ENCODE data around the gene DNAJC13.

DNAJC13 gene

DNA sequence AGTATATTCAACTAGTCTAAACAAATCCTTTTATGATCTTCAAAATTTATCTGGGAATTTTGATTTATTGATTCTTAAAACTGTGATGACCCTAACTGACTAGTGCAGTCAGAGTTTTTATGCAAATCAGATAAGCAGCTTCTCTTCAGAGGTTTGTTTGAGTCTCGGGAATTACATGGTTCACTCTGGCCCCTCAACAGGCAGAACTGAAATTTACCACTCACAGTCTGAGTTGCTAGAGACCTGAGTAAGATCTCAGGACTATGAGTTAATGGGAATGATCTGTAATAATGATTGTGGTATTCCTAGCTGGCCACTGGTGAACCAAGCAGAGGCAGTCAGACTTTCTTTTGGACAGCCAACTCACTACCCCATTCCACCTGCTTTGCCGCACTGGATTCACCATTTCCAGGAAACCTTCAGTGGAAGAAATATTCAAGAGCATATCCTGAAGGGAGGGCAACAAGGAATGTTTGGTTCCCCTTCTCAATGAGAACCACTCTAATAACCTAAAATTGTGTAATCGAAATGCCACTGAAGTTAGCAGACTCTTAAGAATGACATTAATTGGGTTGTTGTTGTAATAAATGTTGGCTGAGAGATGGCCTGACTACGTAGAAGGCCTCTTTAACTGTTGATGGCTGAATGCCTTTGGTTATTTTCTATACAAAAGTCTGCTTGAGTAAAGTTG is 11.5 kb upstream of the DNAJC13 start:
- no peak for DNase-seq

DNA sequence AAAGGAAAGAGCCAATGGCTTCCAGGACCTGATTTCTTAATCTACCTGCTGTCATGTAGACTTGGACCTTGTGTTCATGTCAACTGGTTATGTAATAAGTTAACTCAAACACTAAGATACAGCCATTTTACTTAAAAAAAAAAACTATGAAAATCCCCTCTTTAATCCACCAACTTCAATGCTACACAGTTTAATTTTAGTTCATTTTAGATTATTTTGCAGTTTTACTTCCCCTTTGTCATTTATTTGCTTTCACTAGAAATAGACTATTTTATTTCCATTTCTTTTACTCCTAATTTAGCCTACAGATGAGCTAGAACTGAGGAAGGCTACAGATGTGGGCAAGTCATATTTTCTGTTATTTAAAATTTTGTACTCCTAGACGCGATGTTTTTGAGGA is 10.7 kb upstream of the DNAJC13 start:
- DNase-seq = no peak

DNA sequence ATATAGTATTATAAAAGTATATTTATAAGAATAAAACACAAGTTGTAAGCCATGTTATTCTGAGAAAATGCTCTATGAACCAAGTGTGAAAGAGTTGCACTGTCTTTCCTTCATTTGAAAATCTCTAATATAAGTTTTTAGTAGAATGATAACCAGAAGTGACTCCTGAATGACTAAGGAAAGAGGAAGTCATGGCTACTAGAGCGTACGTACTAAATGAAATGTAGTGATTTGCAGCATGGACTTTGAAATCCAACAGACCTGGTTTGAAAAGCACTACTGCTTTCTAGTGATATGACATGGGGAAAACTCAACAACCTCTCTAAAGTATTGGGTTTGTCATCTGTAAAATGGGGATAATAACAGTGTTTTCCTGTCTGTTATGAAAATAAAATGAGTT is 10.3 kb upstream of the DNAJC13 start:
- no peak for DNase-seq

DNA sequence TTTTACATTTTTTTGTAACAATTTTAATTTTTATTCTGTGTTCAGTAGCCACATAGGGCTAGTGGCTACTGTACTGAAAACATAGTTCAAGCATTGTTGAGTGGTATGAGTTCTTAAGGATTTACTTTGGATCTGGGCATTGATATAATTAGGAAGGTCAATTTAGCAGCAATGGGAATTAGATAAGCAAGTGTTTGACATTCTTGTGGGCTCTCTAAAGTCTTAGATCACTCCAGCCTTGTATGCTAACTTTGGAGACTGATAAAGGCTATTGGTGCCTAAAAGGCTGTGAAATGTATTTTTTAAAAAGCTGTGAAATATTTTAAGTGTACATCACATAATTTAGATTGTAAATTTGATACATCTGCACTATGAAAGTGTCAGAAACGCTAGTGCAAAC is 2.5 kb upstream of the DNAJC13 start:
- no peak for DNase-seq

DNA sequence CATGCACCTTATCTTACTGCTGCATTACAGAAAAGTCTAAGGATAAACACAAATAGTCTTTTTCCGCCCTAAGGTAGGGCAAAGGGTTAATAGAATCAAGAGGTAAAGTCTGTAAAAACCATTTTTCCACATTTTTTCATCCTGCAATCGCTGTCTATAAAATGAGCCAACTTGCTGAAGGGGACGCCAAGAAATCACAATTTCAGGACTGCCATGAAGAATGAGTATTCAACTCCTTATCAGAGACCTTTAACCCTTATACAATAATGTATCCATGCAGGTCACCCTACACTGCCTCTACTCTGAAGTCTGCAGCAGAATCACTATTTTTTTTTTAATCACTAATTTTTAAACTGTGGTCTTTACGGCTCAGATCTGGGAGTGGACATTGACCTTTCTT is 1.1 kb upstream of the DNAJC13 start:
- DNase-seq = no peak

DNA sequence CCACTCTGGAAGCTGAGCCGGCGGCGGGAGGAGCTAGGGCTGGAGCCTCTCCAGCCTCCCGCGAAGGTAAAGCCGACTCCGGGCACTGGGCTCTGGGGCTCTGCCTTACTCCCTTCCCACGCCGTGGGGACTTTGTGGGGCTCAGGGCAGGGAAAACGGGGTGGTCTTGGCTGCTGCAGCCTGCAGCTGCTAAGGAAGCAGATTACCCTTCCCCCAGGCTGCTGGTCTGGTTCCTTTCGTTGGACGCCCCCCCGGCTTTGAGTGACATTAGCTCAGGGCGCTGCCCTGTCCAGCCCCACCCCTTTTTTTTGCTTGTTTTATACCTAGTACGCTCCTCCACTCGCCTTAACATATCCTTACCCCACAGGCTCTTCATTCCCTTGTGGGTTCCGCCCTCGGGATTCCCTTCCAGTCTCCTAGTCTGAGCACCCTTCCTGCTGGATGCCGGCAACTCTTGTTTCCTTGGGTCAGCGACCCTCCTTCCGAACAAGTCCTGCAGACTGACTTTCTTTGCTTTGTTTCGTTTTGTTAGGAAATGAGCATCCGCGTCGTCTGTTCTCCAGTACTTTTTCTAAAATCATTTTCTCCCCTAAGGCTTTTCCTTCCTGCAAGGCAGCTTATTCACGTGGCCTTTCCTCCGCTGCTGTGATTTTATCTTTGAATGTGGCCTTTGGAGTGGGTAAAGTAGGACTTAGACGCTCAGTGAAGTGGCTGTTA is 551 bp downstream of the DNAJC13 start:
- peak; percentile 44 for DNase-seq

DNA sequence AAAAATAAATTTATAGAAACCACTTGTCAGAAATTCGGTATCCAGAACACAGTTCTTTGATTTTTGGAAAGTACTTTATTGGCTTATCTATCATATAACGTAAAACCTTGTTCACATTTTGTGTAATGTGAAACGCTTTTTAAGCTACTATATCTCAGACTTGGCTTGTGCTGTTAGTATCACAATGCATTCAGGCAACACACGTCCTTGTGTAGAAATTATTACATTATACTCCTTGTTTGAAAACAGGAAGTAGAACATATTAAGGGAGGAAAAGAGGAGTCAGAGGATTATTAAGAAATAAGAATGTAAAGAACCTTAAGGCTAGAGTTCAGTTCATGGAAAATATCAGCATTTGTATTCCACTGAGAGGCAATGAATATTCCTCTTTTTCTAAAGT is 1.6 kb downstream of the DNAJC13 start:
- DNase-seq = no peak

DNA sequence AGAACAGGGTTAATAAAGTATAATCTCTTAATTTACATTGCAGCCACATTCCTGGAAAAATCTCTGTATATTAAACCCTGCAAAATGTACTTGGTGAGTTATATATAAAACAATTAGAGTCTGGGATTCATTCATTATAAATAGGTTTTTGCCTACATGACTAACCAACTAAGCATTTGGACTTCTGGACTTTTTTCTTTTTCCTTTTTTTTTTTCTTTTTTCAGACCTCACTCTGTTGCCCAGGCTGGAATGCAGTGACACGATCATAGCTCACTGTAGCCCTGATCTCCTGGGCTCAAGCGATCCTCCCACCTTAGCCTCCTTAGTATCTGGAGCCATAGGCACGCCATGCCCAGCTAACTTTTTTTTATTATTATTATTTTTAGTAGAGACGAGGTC is 4.5 kb downstream of the DNAJC13 start:
- DNase-seq = no peak

DNA sequence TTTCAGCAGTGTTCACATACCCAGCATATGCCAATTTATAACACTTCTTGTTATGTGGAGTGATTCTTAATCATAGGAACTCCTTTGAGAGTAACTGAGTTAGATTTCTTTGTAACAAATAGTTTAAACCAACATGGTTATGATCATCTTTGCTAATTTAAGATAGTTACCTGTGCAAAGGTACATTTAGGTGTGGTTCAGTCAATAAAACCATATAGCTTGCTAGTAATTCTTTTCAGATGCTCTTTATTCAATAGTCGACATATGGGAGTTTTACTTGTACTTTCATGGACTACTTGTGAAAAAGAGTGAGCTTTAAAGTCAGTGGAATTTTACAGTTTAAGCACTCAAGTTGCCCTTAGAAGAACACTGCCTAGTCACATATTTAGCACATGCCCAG is 5.2 kb downstream of the DNAJC13 start:
- DNase-seq = no peak

DNA sequence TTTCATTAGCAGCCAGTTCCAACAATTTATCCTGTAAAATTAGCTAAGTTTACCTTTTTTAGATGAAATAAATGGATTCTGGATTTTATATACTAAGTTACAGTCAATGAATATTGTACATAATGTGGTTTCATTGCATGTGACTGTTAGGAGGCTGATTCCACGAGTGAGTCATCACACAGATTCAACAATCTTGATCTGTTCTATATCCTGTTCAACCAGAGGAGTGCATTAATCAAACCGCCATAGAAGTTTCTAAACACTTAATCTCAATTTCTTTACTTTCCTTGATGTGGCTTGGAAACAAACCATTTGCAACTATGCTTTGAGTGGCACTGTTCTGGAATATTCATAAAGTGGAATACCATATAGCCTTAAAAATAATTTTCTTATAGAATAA is 15.3 kb downstream of the DNAJC13 start:
- DNase-seq = peak; percentile 30

DNA sequence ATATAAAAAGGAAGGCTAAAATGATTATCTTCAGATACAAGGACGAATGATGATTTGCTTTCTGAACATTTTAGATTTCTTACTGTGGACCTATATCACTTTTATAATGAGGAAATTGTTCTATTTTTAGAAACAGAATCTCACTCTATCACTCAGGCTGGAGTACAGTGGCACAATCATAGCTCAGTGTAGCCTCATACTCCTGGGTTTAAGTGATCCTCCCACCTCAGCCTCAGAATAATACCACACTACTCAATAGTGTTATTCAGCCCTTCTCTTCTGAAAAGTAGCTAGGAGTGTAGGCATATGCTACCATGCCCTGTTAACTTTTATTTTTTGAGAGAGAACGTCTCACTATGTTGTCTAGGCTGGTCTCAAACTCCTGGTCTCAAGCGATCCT is 15.8 kb downstream of the DNAJC13 start:
- no peak for DNase-seq

DNA sequence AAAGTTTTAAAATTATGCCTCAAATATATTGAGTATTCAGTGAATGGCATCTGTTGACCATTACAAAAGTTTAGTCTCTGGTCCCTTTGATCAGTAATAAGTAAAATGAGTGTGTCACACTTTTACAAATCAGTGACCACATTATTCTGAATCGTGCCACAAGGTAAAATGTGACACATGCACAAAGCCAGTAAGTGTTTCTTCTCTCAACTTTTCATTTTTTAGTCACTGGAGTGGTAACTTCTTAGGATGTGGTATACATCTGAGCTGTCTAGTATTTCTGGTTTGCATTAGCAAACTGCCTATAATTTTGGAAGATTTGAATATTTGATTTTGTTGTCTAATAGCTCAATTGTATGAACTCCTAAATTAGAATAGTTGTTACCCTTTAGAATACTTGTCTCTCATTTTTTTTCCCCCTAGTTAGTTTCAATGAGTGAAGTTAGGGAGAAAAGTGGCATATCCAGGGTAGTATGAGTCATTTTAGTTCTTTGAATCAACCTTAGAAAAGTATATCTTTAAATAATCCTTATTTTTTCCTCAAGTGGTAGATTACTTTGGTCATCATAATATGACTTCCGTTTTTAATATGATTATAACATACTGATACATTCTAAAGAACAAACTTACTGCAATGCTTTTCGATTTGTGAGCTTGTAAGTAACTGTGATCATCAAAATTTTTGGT is 18.1 kb downstream of the DNAJC13 start:
- no peak for DNase-seq

DNA sequence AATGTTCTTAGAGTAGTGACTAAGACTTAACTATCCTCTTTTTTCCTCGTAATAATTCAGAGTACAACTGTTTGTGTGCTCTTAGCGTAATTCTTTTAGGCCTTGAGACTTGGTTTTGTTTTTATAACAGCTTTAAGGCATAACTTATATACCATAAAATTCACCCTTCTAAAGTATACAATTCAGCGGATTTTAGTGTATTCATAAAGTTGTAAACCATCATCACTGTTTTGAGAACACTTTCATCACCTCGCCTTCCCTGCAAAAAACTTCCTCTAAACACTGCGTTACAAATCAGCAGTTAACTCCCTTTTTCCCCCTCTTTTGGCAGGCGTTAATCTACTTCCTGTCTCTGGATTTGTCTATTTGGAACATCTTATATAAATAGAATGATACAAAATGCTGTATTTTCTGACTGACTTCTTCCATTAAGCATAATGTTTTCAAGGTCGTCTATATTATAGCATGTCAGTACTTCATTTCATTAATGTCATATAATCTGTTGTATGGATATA is 18.7 kb downstream of the DNAJC13 start:
- no peak for DNase-seq

DNA sequence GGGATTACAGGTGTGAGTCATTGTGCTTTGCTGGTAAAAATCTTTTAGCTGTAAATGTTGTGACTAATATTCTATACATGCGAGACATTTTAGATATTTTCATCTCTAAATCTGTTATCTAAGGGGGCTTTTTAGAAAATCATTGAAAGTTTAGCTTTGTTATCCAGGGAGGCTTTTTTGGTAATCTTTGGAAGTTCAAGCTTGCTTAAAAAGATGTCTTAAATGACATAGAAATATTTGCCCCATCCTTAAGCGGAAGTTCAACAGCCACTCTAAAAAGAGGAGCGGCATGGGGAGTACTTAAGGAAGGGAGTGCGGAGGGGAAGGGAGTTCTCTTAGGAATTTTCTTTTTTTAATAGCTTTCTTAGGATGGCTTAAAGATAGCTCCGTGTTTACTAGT is 26.1 kb downstream of the DNAJC13 start:
- DNase-seq = no peak

DNA sequence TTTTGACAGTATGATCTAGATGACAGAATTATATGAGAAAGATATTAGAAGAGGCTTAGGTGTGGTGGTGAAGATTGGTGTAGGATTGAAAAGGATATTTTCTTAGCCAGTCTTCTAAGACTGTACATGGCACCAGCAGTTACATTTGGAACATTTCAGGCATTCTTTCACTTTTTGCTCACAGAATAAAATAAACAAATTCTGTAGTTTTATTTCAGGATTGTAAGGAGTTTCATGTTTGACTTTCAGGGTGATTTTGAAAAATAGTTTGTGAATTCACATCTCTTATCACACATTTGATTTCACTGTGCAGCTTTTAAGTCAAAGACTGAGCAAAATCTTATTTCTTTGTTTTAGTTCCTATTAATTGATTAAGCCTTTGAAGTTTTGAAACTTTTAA is 27.1 kb downstream of the DNAJC13 start:
- no peak for DNase-seq

DNA sequence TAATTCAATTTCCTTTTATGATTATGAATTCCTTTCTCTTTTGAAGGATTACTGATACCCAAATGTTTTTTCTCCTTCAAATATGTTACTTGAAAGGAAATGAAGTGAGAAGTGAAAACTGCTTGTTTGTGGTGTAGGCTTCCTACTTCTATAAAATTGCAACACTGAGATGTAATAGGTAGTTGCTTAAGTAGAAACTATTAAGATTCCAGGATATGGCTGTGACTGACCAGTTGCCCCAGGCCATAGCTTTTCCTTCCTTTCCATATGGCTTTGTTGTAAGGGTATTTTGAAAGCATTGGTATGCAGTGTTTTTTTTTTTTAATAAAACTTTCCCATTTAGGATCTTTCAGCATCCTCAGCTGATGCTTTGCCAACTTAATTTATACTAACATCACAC is 28.5 kb downstream of the DNAJC13 start:
- DNase-seq = no peak

DNA sequence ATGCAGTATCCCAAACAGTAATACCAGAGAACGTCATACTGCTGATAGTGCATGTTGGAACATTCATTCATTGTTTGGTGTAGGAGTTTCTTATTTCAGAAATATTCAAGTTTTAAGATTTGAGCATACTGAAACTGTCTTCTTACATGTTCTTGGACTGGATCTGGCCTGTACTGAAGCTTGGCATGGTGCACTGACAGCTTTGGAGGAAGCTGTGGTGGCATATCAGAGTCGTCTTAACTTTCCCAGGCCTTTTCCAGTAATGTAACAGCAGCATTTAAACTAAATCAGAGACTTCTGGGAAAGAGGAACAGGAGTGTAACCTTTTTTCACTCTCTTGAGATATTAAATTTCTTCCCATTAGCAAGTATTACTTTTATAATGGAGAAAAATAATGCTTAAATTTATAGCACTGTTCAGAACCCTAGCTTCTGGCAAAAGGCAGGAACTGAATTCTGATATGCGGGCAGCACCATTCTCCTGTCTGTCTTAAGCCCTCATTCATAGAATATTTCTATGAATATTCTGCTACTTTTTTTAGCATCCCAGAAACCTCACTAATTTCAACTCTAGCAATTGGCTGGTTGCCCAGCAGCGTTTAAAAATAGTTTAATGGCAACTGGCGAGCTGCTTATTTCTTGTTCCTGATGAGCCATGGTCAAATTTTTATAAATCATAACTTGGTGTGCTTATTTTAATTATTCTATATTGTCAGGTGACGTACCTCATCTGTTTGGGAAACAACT is 31.1 kb downstream of the DNAJC13 start:
- no peak for DNase-seq

DNA sequence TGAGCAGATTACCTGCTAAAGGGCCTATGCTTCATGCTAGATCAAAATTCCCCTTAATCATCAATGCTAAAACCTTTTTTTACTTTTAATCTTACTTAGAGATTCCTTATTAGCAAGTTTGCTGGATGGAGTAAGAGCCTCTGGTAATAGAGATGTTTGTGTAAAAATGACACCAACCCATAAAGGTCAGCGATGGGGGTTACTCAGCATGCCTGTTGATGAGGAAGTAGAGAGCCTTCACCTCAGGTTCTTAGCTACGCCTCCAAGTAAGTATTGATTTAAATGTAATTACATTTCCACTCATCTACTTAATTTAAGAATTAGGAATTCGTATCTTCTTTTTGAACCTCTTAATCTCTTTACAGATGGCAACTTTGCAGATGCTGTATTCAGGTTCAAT is 38.8 kb downstream of the DNAJC13 start:
- no peak for DNase-seq

DNA sequence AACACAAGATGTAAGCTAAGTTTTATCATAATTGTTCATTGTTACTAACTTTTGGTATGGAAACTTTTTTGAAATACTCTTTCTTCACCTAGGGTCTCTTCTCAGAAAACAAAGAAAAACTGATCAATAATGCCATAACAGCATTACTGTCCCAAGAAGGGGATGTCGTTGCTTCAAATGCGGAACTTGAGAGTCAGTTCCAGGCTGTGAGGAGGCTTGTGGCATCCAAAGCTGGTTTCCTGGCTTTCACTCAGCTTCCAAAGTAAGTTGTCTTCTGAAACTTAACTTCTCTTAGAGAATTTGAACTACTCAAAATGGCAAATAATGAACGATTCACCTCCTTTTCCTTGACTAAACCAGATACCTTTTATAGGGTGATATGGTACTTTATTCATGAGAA is 39.3 kb downstream of the DNAJC13 start:
- DNase-seq = no peak

DNA sequence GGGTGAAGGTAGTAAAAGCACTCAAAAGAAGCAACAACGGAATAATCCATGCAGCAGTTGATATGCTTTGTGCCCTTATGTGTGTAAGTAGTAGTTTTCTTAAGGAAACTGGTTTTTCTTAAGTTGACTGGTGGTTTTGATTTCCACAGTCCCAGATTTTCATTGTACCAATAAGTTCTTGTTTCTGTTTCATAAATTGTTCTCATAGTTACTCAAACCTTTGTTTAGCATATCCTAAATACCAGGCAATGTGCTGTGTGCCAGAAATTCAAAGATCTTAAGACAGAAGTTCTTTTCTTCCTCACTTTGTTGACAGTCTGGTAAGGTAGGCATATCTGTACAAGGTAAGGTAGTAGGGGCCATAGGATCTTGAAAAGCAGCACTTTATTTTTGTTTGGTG is 40.0 kb downstream of the DNAJC13 start:
- DNase-seq = no peak

DNA sequence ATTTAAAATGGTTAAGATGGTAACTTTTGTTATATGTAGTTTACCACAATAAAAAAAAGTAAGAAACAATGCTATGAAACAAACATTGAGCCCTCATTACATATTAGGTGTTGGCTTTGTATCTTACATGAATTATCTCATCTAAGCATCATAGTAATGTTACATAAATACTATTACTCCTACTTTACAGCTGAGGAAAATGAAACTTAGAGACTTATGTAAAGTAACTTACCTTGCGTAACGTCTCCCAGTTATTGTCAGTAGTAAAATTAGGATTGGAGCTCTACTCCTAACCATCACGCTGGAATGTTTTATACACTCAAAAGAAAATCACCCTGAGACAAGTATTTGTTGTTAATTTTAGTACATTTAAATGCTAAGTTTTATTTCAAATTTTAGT is 42.2 kb downstream of the DNAJC13 start:
- DNase-seq = no peak

DNA sequence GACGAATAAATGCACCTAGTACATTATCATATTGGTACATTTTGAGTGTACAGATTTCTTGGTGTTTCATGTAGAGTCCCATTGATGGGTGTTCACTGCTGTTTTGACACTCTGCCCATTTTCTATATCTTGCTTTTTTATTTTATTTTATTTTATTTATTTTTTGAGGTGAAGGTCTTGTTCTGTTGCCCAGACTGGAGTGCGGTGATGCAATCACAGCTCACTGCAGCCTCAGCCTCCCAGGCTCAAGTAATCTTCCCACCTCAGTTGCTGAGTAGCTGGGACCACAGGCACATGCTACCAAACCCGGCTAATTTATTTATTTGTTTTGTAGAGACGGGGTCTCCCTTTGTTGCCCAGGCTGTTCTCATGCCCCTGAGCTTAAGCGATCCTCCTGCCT is 44.2 kb downstream of the DNAJC13 start:
- no peak for DNase-seq

DNA sequence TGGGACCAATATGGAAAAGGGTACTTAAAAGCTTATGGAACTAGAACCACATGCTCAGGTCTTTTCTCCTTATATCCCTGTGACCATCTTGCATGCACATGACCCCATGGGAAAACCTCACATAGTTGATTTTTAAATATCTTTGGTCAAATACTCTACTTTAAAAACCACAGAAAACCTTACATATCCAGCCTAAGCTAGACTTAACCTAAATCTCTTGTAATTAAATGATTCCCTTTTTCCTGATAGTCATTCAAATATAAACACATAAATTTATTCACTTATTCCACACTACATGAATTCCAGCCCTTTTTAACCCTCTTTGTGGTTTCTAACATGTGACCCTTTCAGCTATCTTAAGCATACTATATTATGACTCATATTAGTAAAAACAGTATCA is 46.8 kb downstream of the DNAJC13 start:
- DNase-seq = no peak
